ENCODE measurements around the gene ITPRID1. TPM values are rescaled to one million over a fixed set of nuclear protein-coding genes. Genes with fewer than 3 reads are reported as not detected.

ITPRID1 gene
- polyA plus RNA-seq, 3 donors = not detected

DNA sequence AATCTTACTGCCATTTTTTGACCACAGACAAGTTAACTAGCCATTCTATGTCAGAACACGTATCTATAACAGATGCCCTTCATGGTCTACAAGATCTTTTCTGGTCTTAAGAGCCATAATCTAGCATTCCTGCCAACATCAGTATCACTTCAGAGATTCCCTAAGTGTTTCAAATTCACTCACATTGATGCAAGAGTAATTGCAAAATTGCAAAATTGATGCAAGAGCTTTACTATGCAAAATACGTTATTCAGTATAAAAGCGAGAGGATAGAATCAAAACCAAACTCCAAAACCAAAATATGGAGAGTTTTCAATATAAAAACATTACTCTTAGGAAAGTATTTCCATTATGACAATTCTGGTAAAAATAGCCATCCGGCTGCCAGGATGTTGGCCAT is 135.0 kb downstream of the ITPRID1 start:
- Mint-ChIP-seq H3K27ac (peak overlapping the region; percentile 44 to 89 (median 72)), H3K27me3 (ENCODE audit: low read depth in 3 of 3) (peaks cover 1 to 4% (median 3%) of the 10 kb centered on the region in 3 donors), H3K4me1 (peaks cover 26% of the 10 kb centered on the region), H3K4me3 (no peak overlapping the region), H3K9me3 (peaks cover 0 to 3% (median 0%) of the 10 kb centered on the region in 7 donors), H3K36me3 (no peaks in the 10 kb centered on the region)
- Histone ChIP-seq H3K27me3 (ENCODE audit: control insufficient read depth in 2 of 2, insufficient read depth in 2 of 2, low read length in 2 of 2) (no peaks in the 10 kb centered on the region), H3K9ac (ENCODE audit: insufficient read depth, low read length, poor library complexity, severe bottlenecking) (no peak overlapping the region), H3K4me3 (replicated peaks in 1 of 3; ENCODE audit: low read depth in 2 of 3, low read length in 3 of 3) (no peak overlapping the region), H3K4me2 (replicated peaks; ENCODE audit: extremely low read depth, low read length, poor library complexity, severe bottlenecking) (no peak overlapping the region), H3K36me3 (replicated peaks in 1 of 2; ENCODE audit: control insufficient read depth in 1 of 2, insufficient read depth in 2 of 2, low read length in 2 of 2) (no peaks in the 10 kb centered on the region), H2AFZ (ENCODE audit: insufficient read depth, low read depth, low read length, poor library complexity, severe bottlenecking) (peak overlapping the region; percentile 19), H3K4me1 (ENCODE audit: control insufficient read depth in 1 of 2, insufficient read depth in 2 of 2, low read length in 2 of 2) (peaks cover 17 to 18% of the 10 kb centered on the region in 2 donors), H3K79me2 (ENCODE audit: insufficient read depth, low read length) (no peaks in the 10 kb centered on the region), H3K9me3 (replicated peaks in 1 of 2; ENCODE audit: control insufficient read depth in 1 of 2, insufficient read depth in 1 of 2, low read length in 2 of 2) (no peaks in the 10 kb centered on the region), H3K27ac (ENCODE audit: low read depth in 1 of 2, low read length in 2 of 2) (peak overlapping the region in 1 of 2 donors; percentile 23), H4K20me1 (ENCODE audit: insufficient read depth, low read length) (no peaks in the 10 kb centered on the region)
- intact Hi-C loops (cut with micrococcal nuclease) = loop anchor here in 1 of 2 donors (10.0 kb wide), 1 partner anchor 86 kb away; no protein-coding TSS in a partner anchor
- DNase-seq = peak in 2 of 3 donors; percentile 17 to 52
- WGBS (ENCODE audit: insufficient coverage) = no CpG with 5 or more reads among the region's 4 CpGs
- TF ChIP-seq, protein P1, sequence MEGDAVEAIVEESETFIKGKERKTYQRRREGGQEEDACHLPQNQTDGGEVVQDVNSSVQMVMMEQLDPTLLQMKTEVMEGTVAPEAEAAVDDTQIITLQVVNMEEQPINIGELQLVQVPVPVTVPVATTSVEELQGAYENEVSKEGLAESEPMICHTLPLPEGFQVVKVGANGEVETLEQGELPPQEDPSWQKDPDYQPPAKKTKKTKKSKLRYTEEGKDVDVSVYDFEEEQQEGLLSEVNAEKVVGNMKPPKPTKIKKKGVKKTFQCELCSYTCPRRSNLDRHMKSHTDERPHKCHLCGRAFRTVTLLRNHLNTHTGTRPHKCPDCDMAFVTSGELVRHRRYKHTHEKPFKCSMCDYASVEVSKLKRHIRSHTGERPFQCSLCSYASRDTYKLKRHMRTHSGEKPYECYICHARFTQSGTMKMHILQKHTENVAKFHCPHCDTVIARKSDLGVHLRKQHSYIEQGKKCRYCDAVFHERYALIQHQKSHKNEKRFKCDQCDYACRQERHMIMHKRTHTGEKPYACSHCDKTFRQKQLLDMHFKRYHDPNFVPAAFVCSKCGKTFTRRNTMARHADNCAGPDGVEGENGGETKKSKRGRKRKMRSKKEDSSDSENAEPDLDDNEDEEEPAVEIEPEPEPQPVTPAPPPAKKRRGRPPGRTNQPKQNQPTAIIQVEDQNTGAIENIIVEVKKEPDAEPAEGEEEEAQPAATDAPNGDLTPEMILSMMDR (IDR thresholded peaks at IDR 0.05) = no peak

DNA sequence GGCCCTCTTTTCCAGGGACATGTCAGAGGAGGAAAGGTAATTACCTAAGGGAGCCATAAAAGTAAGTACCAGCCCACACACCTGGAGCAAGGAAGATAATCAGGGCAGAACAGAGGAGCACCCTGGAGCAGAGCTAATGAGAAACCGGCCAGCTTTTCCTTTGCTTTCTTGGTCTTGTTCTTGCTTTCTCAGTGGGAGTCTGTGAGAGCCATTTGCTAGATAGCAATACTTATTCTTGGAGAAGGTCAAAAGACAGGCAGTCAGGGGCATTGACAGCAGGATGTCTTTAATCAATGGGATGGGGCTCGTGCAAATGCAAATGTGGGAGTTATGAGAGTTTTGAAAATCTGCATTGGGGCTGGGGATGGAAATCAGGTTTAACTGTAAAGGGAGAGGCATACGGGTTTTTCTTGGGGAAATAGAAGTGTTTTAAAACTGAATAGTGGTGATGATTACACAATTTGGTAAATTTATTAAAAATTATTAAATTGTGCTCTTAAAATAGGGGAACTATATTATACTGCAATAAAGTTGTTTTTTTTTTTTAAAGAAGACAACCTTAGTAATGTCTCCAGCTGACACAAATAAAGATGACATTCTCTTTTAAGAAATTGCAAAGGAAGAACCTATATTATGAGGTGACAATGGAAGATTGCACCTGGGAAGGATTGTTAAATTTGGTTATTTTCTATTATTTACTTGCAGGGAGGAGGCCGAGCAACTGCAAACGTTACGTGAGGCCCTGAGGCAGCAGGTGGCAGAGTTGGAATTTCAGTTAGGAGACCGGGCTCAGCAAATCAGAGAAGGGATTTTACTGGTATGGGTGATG is 137.6 kb downstream of the ITPRID1 start:
- Mint-ChIP-seq H3K27ac (peak overlapping the region in 1 of 7 donors; percentile 42), H3K36me3 (no peaks in the 10 kb centered on the region), H3K4me3 (no peak overlapping the region), H3K27me3 (ENCODE audit: low read depth in 3 of 3) (peaks cover 6 to 12% (median 7%) of the 10 kb centered on the region in 3 donors), H3K4me1 (peaks cover 28% of the 10 kb centered on the region), H3K9me3 (peaks cover 0 to 2% (median 0%) of the 10 kb centered on the region in 7 donors)
- TF ChIP-seq, protein P1 (IDR thresholded peaks at IDR 0.05) = no peak
- H3K9me3 ChIP-seq (replicated peaks in 1 of 2; ENCODE audit: control insufficient read depth in 1 of 2, insufficient read depth in 1 of 2, low read length in 2 of 2) = no peaks in the 10 kb centered on the region
- no peak overlapping the region for H3K4me2 ChIP-seq (replicated peaks; ENCODE audit: extremely low read depth, low read length, poor library complexity, severe bottlenecking)
- no peak overlapping the region for H3K4me3 ChIP-seq (replicated peaks in 1 of 3; ENCODE audit: low read depth in 2 of 3, low read length in 3 of 3)
- intact Hi-C loops (cut with micrococcal nuclease) = no loop called here
- WGBS (ENCODE audit: insufficient coverage) = 94% methylated on average over 5 of the region's 7 CpGs
- DNase-seq = no peak
- H4K20me1 ChIP-seq (ENCODE audit: insufficient read depth, low read length) = no peaks in the 10 kb centered on the region
- peaks cover 17 to 18% of the 10 kb centered on the region in 2 donors for H3K4me1 ChIP-seq (ENCODE audit: control insufficient read depth in 1 of 2, insufficient read depth in 2 of 2, low read length in 2 of 2)
- H3K36me3 ChIP-seq (replicated peaks in 1 of 2; ENCODE audit: control insufficient read depth in 1 of 2, insufficient read depth in 2 of 2, low read length in 2 of 2) = no peaks in the 10 kb centered on the region
- no peak overlapping the region for H3K9ac ChIP-seq (ENCODE audit: insufficient read depth, low read length, poor library complexity, severe bottlenecking)
- H3K79me2 ChIP-seq (ENCODE audit: insufficient read depth, low read length) = no peaks in the 10 kb centered on the region
- no peak overlapping the region for H3K27ac ChIP-seq (ENCODE audit: low read depth in 1 of 2, low read length in 2 of 2)
- H3K27me3 ChIP-seq (ENCODE audit: control insufficient read depth in 2 of 2, insufficient read depth in 2 of 2, low read length in 2 of 2) = peaks cover 2 to 3% of the 10 kb centered on the region in 2 donors
- no peak overlapping the region for H2AFZ ChIP-seq (ENCODE audit: insufficient read depth, low read depth, low read length, poor library complexity, severe bottlenecking)
